HepG2 (cell line): Measurements from ENCODE around the gene C12orf60. TPM values are rescaled to one million over a fixed set of nuclear protein-coding genes. Genes with fewer than 3 reads are reported as not detected.

Experiments used
- HNRNPUL1 ChIP-seq: fragments of 200-400 bp; formaldehyde crosslinking; IDR thresholded peaks from 2 replicates; pipeline ENCODE4 v1.6.1; 2017; ENCODE audit warnings: low read depth, mild to moderate bottlenecking, low read length, moderate library complexity
- IKZF1 ChIP-seq: fragments of 450-650 bp; IDR thresholded peaks from 2 replicates; pipeline ENCODE4 v1.7.1; 2016
- NFAT5 ChIP-seq: sonication (generic); formaldehyde crosslinking; IDR thresholded peaks from 2 replicates; pipeline ENCODE4 v1.4.0; 2020; ENCODE audit warnings: missing genetic modification reagents
- SAFB2 ChIP-seq: sonication (generic); formaldehyde crosslinking; IDR thresholded peaks from 2 replicates; pipeline ENCODE4 v1.5.1; 2020; ENCODE audit warnings: missing genetic modification reagents, low read depth, mild to moderate bottlenecking, borderline replicate concordance
- SALL1 ChIP-seq: sonication (generic); formaldehyde crosslinking; IDR thresholded peaks from 2 replicates; pipeline ENCODE4 v1.8.0; 2022; ENCODE audit warnings: mild to moderate bottlenecking, missing genetic modification reagents
- SETDB1 ChIP-seq: sonication (generic); formaldehyde crosslinking; IDR thresholded peaks from 2 replicates; pipeline ENCODE4 v1.5.1; 2020; ENCODE audit warnings: missing genetic modification reagents, mild to moderate bottlenecking, borderline replicate concordance
- SNAI1 ChIP-seq: sonication (generic); formaldehyde crosslinking; IDR thresholded peaks from 2 replicates; pipeline ENCODE4 v1.5.0; 2020; ENCODE audit warnings: mild to moderate bottlenecking, missing genetic modification reagents, borderline replicate concordance
- TCF12 ChIP-seq, 2 experiments: fragments of 450-650 bp in 1 of 2; sonication (generic) in 1 of 2; formaldehyde crosslinking in 1 of 2; IDR thresholded peaks; 2 replicates each; pipeline versions ENCODE4 v1.6.1 to v1.8.0; 2017 to 2022; ENCODE audit warnings: antibody characterized with exemption in 1 of 2, mild to moderate bottlenecking in 1 of 2, missing genetic modification reagents in 1 of 2, moderate library complexity in 1 of 2
- TRIM22 ChIP-seq: fragments of 450-650 bp; IDR thresholded peaks from 2 replicates; pipeline ENCODE4 v1.6.1; 2017
- ZBTB39 ChIP-seq: sonication (generic); formaldehyde crosslinking; IDR thresholded peaks from 2 replicates; pipeline ENCODE4 v1.5.0; 2020; ENCODE audit warnings: missing genetic modification reagents
- ZFP62 ChIP-seq: sonication (generic); formaldehyde crosslinking; IDR thresholded peaks from 2 replicates; pipeline ENCODE4 v1.4.0; 2020; ENCODE audit warnings: missing genetic modification reagents
- ZNF253 ChIP-seq: sonication (generic); formaldehyde crosslinking; IDR thresholded peaks from 2 replicates; pipeline ENCODE4 v1.8.0; 2022; ENCODE audit warnings: mild to moderate bottlenecking, missing genetic modification reagents, borderline replicate concordance
- ZNF562 ChIP-seq: sonication (generic); formaldehyde crosslinking; IDR thresholded peaks from 2 replicates; pipeline ENCODE4 v1.8.0; 2022; ENCODE audit warnings: missing genetic modification reagents, borderline replicate concordance
- ZNF564 ChIP-seq: sonication (generic); formaldehyde crosslinking; IDR thresholded peaks from 2 replicates; pipeline ENCODE4 v1.8.1; 2023; ENCODE audit warnings: mild to moderate bottlenecking, missing genetic modification reagents
- ZNF597 ChIP-seq: sonication (generic); formaldehyde crosslinking; IDR thresholded peaks from 2 replicates; pipeline ENCODE4 v1.5.0; 2020; ENCODE audit warnings: missing genetic modification reagents
- ZNF7 ChIP-seq: IDR thresholded peaks from 2 replicates; pipeline ENCODE4 v1.6.1; 2016; ENCODE audit warnings: missing biosample characterization, missing genetic modification reagents
- ZSCAN30 ChIP-seq: sonication (generic); formaldehyde crosslinking; IDR thresholded peaks from 2 replicates; pipeline ENCODE4 v1.5.0; 2020; ENCODE audit warnings: mild to moderate bottlenecking, missing genetic modification reagents
- ZSCAN5A ChIP-seq: sonication (generic); formaldehyde crosslinking; IDR thresholded peaks from 2 replicates; pipeline ENCODE4 v1.8.0; 2022; ENCODE audit warnings: mild to moderate bottlenecking, missing genetic modification reagents, borderline replicate concordance
- polyA plus RNA-seq, 8 experiments: library from polyadenylated mRNA; depleted of rRNA in 3 of 8; stranded (reverse) in 7 of 8; unstranded in 1 of 8; fragments of >200 nt; fragmentation: Illumina TruSeq in 4 of 8; extraction: Trizol in 4 of 8; gene quantifications; 2 replicates each; pipeline versions ENCODE4 v1.2.1 to v1.2.3, GENCODE V29; 2011 to 2016; ENCODE audit warnings: low read depth in 4 of 8, missing spikeins in 1 of 8, mixed read lengths in 1 of 8; ENCODE audit not compliant: insufficient read depth in 1 of 8
- total RNA-seq, 5 experiments: library from RNA; depleted of rRNA; stranded (reverse); fragments of >200 nt; fragmentation: Illumina TruSeq; extraction: Trizol; gene quantifications; 2 replicates each; pipeline ENCODE4 v1.2.3, GENCODE V29; 2016; ENCODE audit warnings: low read depth in 1 of 5

Gene C12orf60
- total and polyA plus RNA-seq, 2 of the 13 experiments (the other 11 are each of a cell fraction or from before 2014, with no cell fraction given), result 0.55 to 1.4 TPM

- TF ChIP-seq NFAT5 (CRISPR knock-in tag), result no peak
- no peak for TF ChIP-seq TCF12 (IDR thresholded peaks at IDR 0.05)
- TF ChIP-seq TCF12 (CRISPR knock-in tag; IDR thresholded peaks at IDR 0.05), result no peak
- no peak for TF ChIP-seq ZFP62
- TF ChIP-seq ZNF597 (CRISPR knock-in tag), result no peak
- no peak for TF ChIP-seq SAFB2 (CRISPR knock-in tag)
- no peak for TF ChIP-seq ZBTB39 (CRISPR knock-in tag)
- TF ChIP-seq SNAI1, result no peak
- no peak for TF ChIP-seq ZSCAN5A (CRISPR knock-in tag)
- peak; percentile 50; the same call in 1 of the 2 replicates for TF ChIP-seq ZNF253 (CRISPR knock-in tag)
- TF ChIP-seq TRIM22, result no peak
- TF ChIP-seq ZSCAN30 (CRISPR knock-in tag), result no peak
- TF ChIP-seq ZNF562 (CRISPR knock-in tag), result no peak
- no peak for TF ChIP-seq IKZF1
- no peak for TF ChIP-seq ZNF564 (CRISPR knock-in tag)
- TF ChIP-seq HNRNPUL1, result no peak
- TF ChIP-seq SALL1 (CRISPR knock-in tag), result no peak
- no peak for TF ChIP-seq ZNF7 (CRISPR knock-in tag)
- no peak for TF ChIP-seq SETDB1 (CRISPR knock-in tag)
These were observed 29.2 kb upstream of the C12orf60 start (continued) for GRCh38 chr12:14774074-14774905.
